SU-DHL-6 (cell line): ENCODE data around the gene FOXD3.
"Not testable (repeated sequence)": the region's sequence is repeated elsewhere in the genome, so short reads cannot be mapped to it uniquely, and the experiment has no call there.

Experiments used
- H2AFZ ChIP-seq: fragments of 200-600 bp; sonication (generic); 2 replicates; pipeline ENCODE4 v1.6.1; 2014; ENCODE audit warnings: low read depth, mild to moderate bottlenecking, moderate library complexity, mixed read lengths, antibody characterized with exemption, low read length; ENCODE audit not compliant: severe bottlenecking
- H3F3A ChIP-seq: fragments of 200-600 bp; shearing (Covaris generic); 2 replicates; pipeline ENCODE4 v1.6.0; 2016; ENCODE audit warnings: antibody characterized with exemption, mild to moderate bottlenecking; ENCODE audit not compliant: insufficient read depth
- H3K27ac ChIP-seq: fragments of 200-600 bp; sonication (generic); 2 replicates; pipeline ENCODE4 v1.5.1; 2016; ENCODE audit warnings: low read depth, mild to moderate bottlenecking, low read length, moderate library complexity, mixed read lengths
- H3K27me3 ChIP-seq: fragments of 200-600 bp; sonication (generic), shearing (Covaris generic); 2 replicates; pipeline ENCODE4 v1.6.0; 2014; ENCODE audit warnings: mild to moderate bottlenecking, low read length
- H3K36me3 ChIP-seq: fragments of 200-600 bp; sonication (generic); 2 replicates; pipeline ENCODE4 v1.6.1; 2014; ENCODE audit warnings: mild to moderate bottlenecking, low read length, mixed read lengths
- H3K4me2 ChIP-seq: fragments of 300-600, 200-600 bp; shearing (Covaris generic), sonication (generic); 2 replicates; pipeline ENCODE4 v1.6.0; 2014; ENCODE audit warnings: low read length, low read depth, mild to moderate bottlenecking; ENCODE audit not compliant: poor library complexity, severe bottlenecking
- H3K4me3 ChIP-seq: fragments of 200-600 bp; sonication (generic); 2 replicates; pipeline ENCODE4 v1.5.1; 2014; ENCODE audit warnings: antibody characterized with exemption, low read length, mild to moderate bottlenecking, mixed read lengths; ENCODE audit not compliant: insufficient read depth, poor library complexity, severe bottlenecking
- H3K79me2 ChIP-seq: fragments of 200-600 bp; sonication (generic); 2 replicates; pipeline ENCODE4 v1.6.1; 2014; ENCODE audit warnings: mild to moderate bottlenecking, low read length, moderate library complexity; ENCODE audit not compliant: insufficient read depth
- H3K9ac ChIP-seq: fragments of 200-600 bp; sonication (generic); 2 replicates; pipeline ENCODE4 v1.7.0; 2014; ENCODE audit warnings: mild to moderate bottlenecking, low read length
- H3K9me2 ChIP-seq: fragments of 200-600 bp; sonication (generic); replicated peaks from 2 replicates; pipeline ENCODE4 v1.6.1; 2014; ENCODE audit warnings: low read length; ENCODE audit not compliant: insufficient read depth
- H3K9me3 ChIP-seq: fragments of 200-600 bp; sonication (generic); 2 replicates; pipeline ENCODE4 v1.6.1; 2014; ENCODE audit warnings: low read length, mixed read lengths; ENCODE audit not compliant: insufficient read depth
- H4K20me1 ChIP-seq: fragments of 200-600 bp; sonication (generic); 2 replicates; pipeline ENCODE4 v1.6.1; 2014; ENCODE audit warnings: low read depth, mild to moderate bottlenecking, antibody characterized with exemption, low read length, moderate library complexity, mixed read lengths
- EZH2phosphoT487 ChIP-seq: fragments of 200-600 bp; sonication (generic), shearing (Covaris generic); conservative IDR thresholded peaks from 2 replicates; pipeline ENCODE4 v1.6.1; 2018; ENCODE audit warnings: mild to moderate bottlenecking, antibody characterized with exemption, low read length, moderate library complexity, mixed read lengths
- TF ChIP-seq, protein P1 (sequence below): fragments of 200-600 bp; sonication (generic); IDR thresholded peaks from one replicate; pipeline ENCODE4 v1.5.1; 2017; ENCODE audit warnings: antibody characterized with exemption, mild to moderate bottlenecking, low read length, moderate library complexity; ENCODE audit not compliant: insufficient read depth, poor library complexity, severe bottlenecking

Gene FOXD3

DNA sequence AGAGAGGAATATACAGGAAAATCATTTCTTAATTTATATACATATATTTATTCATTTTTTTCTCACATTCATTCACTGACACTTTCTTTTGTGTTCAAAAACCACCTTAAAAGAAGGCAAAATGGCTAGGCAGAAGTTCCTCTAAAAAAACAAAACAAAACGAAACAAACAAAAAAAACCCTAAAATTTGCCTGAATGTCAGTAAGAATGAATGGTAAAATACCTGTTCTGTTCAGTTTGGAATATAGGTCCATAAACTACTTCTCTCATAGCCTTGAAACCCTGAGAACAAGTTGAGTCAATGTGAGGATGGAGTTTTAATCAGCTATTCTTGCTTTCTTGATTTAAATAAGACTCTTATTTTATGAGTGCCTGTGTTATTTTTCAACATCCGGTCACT lies 30.4 kb downstream of the FOXD3 start:
- H3K27ac ChIP-seq: no peak overlapping the region
- H3K4me2 ChIP-seq: no peak overlapping the region
- no peaks in the 10 kb centered on the region for H3F3A ChIP-seq
- H3K9ac ChIP-seq: no peak overlapping the region
- no peak for TF ChIP-seq EZH2phosphoT487
- TF ChIP-seq, protein P1, sequence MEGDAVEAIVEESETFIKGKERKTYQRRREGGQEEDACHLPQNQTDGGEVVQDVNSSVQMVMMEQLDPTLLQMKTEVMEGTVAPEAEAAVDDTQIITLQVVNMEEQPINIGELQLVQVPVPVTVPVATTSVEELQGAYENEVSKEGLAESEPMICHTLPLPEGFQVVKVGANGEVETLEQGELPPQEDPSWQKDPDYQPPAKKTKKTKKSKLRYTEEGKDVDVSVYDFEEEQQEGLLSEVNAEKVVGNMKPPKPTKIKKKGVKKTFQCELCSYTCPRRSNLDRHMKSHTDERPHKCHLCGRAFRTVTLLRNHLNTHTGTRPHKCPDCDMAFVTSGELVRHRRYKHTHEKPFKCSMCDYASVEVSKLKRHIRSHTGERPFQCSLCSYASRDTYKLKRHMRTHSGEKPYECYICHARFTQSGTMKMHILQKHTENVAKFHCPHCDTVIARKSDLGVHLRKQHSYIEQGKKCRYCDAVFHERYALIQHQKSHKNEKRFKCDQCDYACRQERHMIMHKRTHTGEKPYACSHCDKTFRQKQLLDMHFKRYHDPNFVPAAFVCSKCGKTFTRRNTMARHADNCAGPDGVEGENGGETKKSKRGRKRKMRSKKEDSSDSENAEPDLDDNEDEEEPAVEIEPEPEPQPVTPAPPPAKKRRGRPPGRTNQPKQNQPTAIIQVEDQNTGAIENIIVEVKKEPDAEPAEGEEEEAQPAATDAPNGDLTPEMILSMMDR: no peak
- H3K79me2 ChIP-seq: no peaks in the 10 kb centered on the region
- H4K20me1 ChIP-seq: no peaks in the 10 kb centered on the region
- no peak overlapping the region for H3K4me3 ChIP-seq
- no peaks in the 10 kb centered on the region for H3K27me3 ChIP-seq
- no peak overlapping the region for H2AFZ ChIP-seq
- no peaks in the 10 kb centered on the region for H3K9me2 ChIP-seq
- H3K36me3 ChIP-seq: no peaks in the 10 kb centered on the region
- no peaks in the 10 kb centered on the region for H3K9me3 ChIP-seq

DNA sequence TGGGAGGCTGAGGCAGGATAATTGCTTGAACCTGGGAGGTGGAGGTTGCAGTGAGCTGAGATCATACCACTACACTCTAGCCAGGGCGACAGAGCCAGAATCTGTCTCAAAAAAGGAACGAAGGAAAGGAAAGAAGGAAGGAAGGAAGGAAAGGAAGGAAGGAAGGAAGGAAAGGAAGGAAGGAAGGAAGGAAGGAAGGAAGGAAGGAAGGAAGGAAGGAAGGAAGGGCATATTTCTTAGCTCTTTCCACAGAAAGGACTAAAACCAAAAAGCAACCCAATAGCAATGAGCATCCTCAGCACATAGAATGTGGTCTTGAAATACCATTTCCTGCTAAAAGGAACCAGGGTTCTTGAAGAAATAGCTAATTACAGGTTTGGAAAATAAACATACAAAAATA lies 33.9 kb downstream of the FOXD3 start:
- H3K79me2 ChIP-seq, H3K9me2 ChIP-seq, H3K9me3 ChIP-seq, H2AFZ ChIP-seq, H3K4me3 ChIP-seq, H3K27ac ChIP-seq, H3K4me2 ChIP-seq, H3F3A ChIP-seq, H4K20me1 ChIP-seq, H3K36me3 ChIP-seq, H3K9ac ChIP-seq, H3K27me3 ChIP-seq: not testable (repeated sequence)

GRCh38 chr1:63359561-63359960 lies 37.2 kb downstream of the FOXD3 start:
- H3K4me3 ChIP-seq: no peak overlapping the region
- TF ChIP-seq, protein P1: no peak
- no peak for TF ChIP-seq EZH2phosphoT487
- H3F3A ChIP-seq: no peaks in the 10 kb centered on the region
- H3K4me2 ChIP-seq: no peak overlapping the region
- no peaks in the 10 kb centered on the region for H3K36me3 ChIP-seq
- H4K20me1 ChIP-seq: no peaks in the 10 kb centered on the region
- no peaks in the 10 kb centered on the region for H3K9me2 ChIP-seq
- no peaks in the 10 kb centered on the region for H3K79me2 ChIP-seq
- H3K27me3 ChIP-seq: no peaks in the 10 kb centered on the region
- H3K9me3 ChIP-seq: no peaks in the 10 kb centered on the region
- H3K27ac ChIP-seq: no peak overlapping the region
- H2AFZ ChIP-seq: no peak overlapping the region
- H3K9ac ChIP-seq: no peak overlapping the region

DNA sequence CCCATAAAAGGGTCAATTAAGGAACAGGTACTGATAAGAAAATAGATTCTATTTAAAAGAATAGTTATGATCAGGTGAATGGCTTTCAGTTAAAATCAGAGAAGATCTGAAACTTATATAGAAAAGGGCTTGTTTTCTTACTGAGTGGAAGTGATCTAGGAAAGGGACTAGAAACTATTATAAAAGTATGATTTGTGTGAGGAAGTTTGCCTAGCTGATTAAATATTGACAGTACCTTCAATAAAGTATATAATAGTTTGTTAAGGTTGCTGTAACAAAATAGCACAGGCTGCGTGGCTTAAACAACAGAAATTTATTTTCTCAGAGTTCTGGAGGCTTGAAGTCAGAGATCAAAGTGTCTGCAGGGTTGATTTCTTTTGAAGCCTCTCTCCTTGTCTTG lies 39.7 kb downstream of the FOXD3 start:
- H3K4me3 ChIP-seq: no peak overlapping the region
- no peaks in the 10 kb centered on the region for H3K9me3 ChIP-seq
- H4K20me1 ChIP-seq: no peaks in the 10 kb centered on the region
- no peak overlapping the region for H3K27ac ChIP-seq
- H3K4me2 ChIP-seq: no peak overlapping the region
- no peaks in the 10 kb centered on the region for H3K79me2 ChIP-seq
- TF ChIP-seq EZH2phosphoT487: no peak
- TF ChIP-seq, protein P1: no peak
- H3F3A ChIP-seq: no peaks in the 10 kb centered on the region
- H2AFZ ChIP-seq: no peak overlapping the region
- H3K27me3 ChIP-seq: no peaks in the 10 kb centered on the region
- H3K36me3 ChIP-seq: no peaks in the 10 kb centered on the region
- no peak overlapping the region for H3K9ac ChIP-seq
- no peaks in the 10 kb centered on the region for H3K9me2 ChIP-seq
